Ishikawa (cell line): ENCODE results near the gene PLD6.

ENCODE experiments used
- EGR1 ChIP-seq: IDR thresholded peaks from 2 replicates; pipeline ENCODE4 v1.6.1; 2012
- EP300 ChIP-seq: IDR thresholded peaks from 2 replicates; pipeline ENCODE4 v1.6.1; 2012; ENCODE audit warnings: borderline replicate concordance
- FOXM1 ChIP-seq: IDR thresholded peaks from 2 replicates; pipeline ENCODE4 v1.6.1; 2012; ENCODE audit warnings: low read depth, borderline replicate concordance
- NFIC ChIP-seq: IDR thresholded peaks from 2 replicates; pipeline ENCODE4 v1.6.1; 2012
- RAD21 ChIP-seq: IDR thresholded peaks from 2 replicates; pipeline ENCODE4 v1.6.1; 2012; ENCODE audit warnings: low read depth
- TAF1 ChIP-seq: IDR thresholded peaks from 2 replicates; pipeline ENCODE4 v1.6.1; 2012; ENCODE audit warnings: low read depth, mild to moderate bottlenecking

- TF ChIP-seq RAD21: no peak
- no peak for TF ChIP-seq TAF1
- no peak for TF ChIP-seq EGR1
- no peak for TF ChIP-seq FOXM1
- no peak for TF ChIP-seq EP300
- TF ChIP-seq NFIC: no peak
Measured at GRCh38 chr17:17175917-17176316, 30.2 kb downstream of the PLD6 start.
